ENCODE measurements around the gene RELN. TPM values are rescaled to one million over a fixed set of nuclear protein-coding genes. Genes with fewer than 3 reads are reported as not detected.

RELN gene
- total RNA-seq, 1 donor from 2014 or later: 7.1 TPM

DNA sequence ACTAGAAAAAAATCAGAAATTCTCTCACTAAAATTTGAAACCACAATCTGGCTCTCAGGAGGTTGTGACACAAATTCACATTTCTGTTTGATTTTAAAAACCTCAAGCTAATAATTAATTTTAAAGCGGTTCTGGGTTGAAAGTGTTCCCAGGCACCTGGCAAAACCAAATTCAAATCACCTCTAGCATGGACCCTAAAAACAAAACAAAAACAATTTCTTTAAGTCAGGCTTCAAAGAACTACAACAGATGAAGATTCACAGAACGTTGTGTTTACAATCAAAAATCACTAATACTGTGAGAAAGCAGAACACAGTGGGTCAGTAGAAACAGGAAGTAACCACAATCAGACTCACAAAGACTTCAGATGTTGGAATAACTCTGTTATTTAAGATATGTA is 7.2 kb upstream of the RELN start:
- Histone ChIP-seq H3K4me3 (ENCODE audit: low read depth, low read length) (no peak overlapping the region), H3K27me3 (ENCODE audit: control insufficient read depth, insufficient read depth, low read length) (no peaks in the 10 kb centered on the region), H3K36me3 (ENCODE audit: control insufficient read depth, insufficient read depth, low read length) (no peaks in the 10 kb centered on the region)
- no peak for TF ChIP-seq CTCF (IDR thresholded peaks at IDR 0.05; ENCODE audit: insufficient read depth, low read length, poor library complexity, severe bottlenecking)
- no peak for DNase-seq (ENCODE audit: low read depth)

- Histone ChIP-seq H3K27me3 (ENCODE audit: control insufficient read depth, insufficient read depth, low read length) (peaks cover under 1% of the 10 kb centered on the region), H3K36me3 (ENCODE audit: control insufficient read depth, insufficient read depth, low read length) (no peaks in the 10 kb centered on the region), H3K4me3 (ENCODE audit: low read depth, low read length) (no peak overlapping the region)
- DNase-seq (ENCODE audit: low read depth): no peak
- no peak for TF ChIP-seq CTCF (IDR thresholded peaks at IDR 0.05; ENCODE audit: insufficient read depth, low read length, poor library complexity, severe bottlenecking)
These were observed 6.6 kb upstream of the RELN start for GRCh38 chr7:103996017-103996551.

GRCh38 chr7:103995554-103995953 is 6.1 kb upstream of the RELN start:
- DNase-seq (ENCODE audit: low read depth): no peak
- no peak for TF ChIP-seq CTCF (IDR thresholded peaks at IDR 0.05; ENCODE audit: insufficient read depth, low read length, poor library complexity, severe bottlenecking)
- no peaks in the 10 kb centered on the region for H3K36me3 ChIP-seq (ENCODE audit: control insufficient read depth, insufficient read depth, low read length)
- peaks cover 3% of the 10 kb centered on the region for H3K27me3 ChIP-seq (ENCODE audit: control insufficient read depth, insufficient read depth, low read length)
- no peak overlapping the region for H3K4me3 ChIP-seq (ENCODE audit: low read depth, low read length)

GRCh38 chr7:103993551-103993950 is 4.1 kb upstream of the RELN start:
- H3K27me3 ChIP-seq (ENCODE audit: control insufficient read depth, insufficient read depth, low read length): peaks cover 13% of the 10 kb centered on the region
- DNase-seq (ENCODE audit: low read depth): no peak
- H3K36me3 ChIP-seq (ENCODE audit: control insufficient read depth, insufficient read depth, low read length): no peaks in the 10 kb centered on the region
- no peak overlapping the region for H3K4me3 ChIP-seq (ENCODE audit: low read depth, low read length)
- TF ChIP-seq CTCF (IDR thresholded peaks at IDR 0.05; ENCODE audit: insufficient read depth, low read length, poor library complexity, severe bottlenecking): no peak

DNA sequence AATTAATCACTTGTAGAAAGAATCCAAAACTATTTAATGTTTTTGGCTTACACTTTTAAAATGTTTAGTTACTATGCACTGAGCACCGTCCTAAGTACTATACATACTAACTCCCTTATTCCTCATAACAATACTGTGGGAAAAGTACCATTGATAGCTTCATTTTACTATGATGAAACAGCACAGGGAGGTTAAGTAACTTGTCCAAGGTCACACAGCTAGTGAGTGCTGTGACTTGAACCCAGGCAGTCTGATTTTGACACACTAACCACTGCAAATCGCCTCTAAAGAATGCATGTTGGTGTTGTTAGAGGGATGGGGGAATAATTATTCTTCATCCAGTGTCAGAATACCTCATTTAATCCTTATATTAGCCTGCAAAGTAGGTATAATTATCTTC is 1.9 kb upstream of the RELN start:
- H3K4me3 ChIP-seq (ENCODE audit: low read depth, low read length): no peak overlapping the region
- peaks cover 18% of the 10 kb centered on the region for H3K27me3 ChIP-seq (ENCODE audit: control insufficient read depth, insufficient read depth, low read length)
- TF ChIP-seq CTCF (IDR thresholded peaks at IDR 0.05; ENCODE audit: insufficient read depth, low read length, poor library complexity, severe bottlenecking): no peak

DNA sequence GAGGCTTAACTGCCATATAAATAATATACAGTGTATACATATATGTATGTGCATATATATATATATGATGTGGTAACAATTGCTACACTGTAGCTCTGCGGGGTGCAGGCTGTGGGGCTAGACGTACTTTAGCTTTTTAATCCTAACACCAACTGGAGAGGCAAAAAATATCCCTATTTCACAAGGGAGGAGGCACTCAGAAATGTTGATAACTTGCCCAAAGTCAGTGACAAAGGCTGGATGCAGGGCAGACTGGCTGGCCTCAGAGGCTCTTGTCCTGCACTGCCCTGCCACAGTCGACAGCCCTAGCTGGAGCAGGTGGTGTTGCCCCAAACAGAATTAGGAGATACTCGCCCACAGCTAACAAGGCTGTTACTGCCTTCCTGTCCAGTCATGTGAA is 1.5 kb upstream of the RELN start:
- TF ChIP-seq CTCF (IDR thresholded peaks at IDR 0.05; ENCODE audit: insufficient read depth, low read length, poor library complexity, severe bottlenecking): no peak
- Histone ChIP-seq H3K27me3 (ENCODE audit: control insufficient read depth, insufficient read depth, low read length) (peaks cover 18% of the 10 kb centered on the region), H3K4me3 (ENCODE audit: low read depth, low read length) (no peak overlapping the region), H3K36me3 (ENCODE audit: control insufficient read depth, insufficient read depth, low read length) (no peaks in the 10 kb centered on the region)
- no peak for DNase-seq (ENCODE audit: low read depth)

More for the DNA sequence above, 1.9 kb upstream of the RELN start:
- H3K36me3 ChIP-seq (ENCODE audit: control insufficient read depth, insufficient read depth, low read length): no peaks in the 10 kb centered on the region
- no peak for DNase-seq (ENCODE audit: low read depth)
